Activated CD8-positive, alpha-beta memory T cell treated with anti-CD3 and anti-CD28 coated beads, Interleukin-2, amount 50 U/mL, for 4 hours (primary cell): ENCODE results near the gene TOGARAM2.

Experiments
- DNase-seq: peaks from one replicate; pipeline ENCODE4 v3.0.0-alpha.2; 2020

The TOGARAM2 gene

DNA sequence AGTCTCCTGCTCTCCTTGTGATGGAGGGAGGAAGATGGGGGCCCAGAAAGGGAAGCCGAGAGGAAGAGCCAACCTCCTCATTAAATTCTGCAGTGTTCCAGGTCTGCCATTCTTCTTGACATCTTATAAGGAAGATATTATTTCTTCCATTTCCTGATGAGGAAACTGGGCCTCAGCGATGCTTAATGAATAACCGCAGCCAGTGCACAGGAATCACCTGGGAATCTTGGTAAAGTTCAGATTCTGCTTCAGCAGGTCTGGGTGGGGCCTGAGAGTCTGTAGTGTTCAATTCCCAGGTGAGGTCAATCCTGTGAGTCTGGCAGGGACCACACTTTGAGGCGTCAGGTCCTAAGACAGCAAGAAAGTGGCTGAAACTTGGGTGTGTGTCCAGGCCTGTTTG lies 75.9 kb downstream of the TOGARAM2 start:
- DNase-seq = no peak

DNA sequence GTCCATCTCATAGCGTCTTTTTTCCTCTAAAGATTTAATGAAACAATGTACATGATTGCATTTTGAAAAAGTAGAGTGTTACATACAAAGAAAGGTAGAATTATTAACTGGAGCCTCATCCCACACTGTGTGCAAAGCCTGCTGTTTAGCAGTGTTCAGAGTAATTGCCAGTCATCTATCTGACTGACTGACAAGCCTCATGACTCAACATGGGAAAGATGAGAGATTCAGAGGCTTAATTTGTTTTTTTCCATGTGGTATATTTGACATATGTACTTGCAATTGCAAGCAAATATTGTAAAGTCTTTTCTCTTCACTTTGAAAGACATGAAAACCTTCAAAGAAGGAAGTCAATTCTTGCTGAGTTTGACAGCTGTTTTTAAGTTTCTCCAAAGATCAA lies 78.5 kb downstream of the TOGARAM2 start:
- no peak for DNase-seq

DNA sequence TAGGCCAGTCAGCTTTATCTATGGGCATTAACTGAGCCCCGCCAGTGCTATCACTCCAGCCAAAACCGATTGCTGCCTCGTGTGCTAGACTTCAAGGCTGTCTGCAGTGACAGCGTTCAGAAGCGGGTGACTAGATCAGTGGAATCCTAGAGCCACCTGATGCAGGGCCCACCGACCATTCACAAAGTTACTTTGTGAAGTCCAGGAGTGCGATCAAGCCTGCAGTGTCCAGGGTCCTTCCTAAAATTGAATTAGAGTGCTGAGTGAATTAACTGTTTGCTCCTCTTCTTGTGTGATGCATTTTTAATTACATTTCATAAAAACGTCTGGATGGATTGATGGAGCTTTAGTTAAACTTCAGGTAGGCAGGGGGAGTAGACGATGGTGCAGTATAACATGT lies 79.3 kb downstream of the TOGARAM2 start:
- DNase-seq = no peak

DNA sequence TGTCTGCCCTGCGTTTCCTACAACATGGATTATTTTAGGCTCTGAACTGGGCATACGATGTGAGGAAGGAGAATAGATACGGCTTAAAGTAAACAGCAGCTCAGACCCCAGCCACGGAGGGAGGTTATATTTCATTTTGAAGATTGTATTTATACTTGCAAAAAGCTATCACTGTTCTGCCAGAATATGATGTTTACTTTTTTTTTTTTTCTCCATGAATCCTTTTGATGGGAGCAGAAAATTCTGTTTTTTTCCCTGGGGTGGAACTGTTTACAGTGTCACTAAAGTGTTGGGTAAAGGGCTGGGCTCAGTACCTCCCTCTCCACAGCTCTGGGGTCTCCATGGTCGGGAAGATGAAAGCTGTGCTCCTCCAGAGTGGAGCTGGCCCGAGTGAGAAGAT lies 80.1 kb downstream of the TOGARAM2 start:
- DNase-seq = no peak

DNA sequence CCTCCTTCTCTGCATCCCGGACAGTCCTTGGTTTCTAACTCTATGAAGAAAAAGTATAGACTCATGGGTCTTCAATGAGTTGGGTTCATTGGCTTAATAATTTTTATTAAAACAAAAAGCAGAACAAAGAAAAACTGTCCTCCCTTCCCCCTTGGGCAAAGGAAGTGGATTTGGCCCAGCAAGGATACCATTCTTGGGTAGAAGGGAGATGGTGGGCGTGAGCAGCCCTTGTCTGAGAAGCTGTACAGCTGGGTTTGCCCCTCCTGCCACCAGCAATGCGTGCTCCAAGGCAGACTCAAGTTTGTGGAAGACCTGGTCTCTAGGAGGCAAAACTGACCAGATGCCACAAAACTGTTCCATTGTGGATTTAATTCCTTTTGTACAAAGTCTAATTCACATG lies 80.5 kb downstream of the TOGARAM2 start:
- DNase-seq = no peak

DNA sequence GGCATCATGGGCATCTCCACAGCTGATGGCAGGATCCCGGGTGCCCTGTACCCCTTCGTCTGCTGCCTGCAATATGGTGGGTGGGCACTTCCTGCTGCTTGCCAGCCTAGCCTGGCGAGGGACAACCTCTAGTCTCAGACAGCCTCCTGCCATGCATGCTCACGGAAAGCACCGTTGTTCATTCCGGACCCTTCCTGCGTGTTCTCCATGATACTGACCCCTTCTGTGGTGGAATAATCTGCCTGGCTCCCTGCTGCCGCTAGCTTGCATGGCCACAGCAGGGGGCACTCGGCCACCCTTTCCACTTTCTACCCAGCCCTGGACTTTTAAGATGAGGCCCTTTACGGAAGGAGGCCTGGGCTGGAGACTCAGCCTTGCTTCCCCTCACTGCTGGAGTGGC lies 81.3 kb downstream of the TOGARAM2 start:
- DNase-seq = no peak

DNA sequence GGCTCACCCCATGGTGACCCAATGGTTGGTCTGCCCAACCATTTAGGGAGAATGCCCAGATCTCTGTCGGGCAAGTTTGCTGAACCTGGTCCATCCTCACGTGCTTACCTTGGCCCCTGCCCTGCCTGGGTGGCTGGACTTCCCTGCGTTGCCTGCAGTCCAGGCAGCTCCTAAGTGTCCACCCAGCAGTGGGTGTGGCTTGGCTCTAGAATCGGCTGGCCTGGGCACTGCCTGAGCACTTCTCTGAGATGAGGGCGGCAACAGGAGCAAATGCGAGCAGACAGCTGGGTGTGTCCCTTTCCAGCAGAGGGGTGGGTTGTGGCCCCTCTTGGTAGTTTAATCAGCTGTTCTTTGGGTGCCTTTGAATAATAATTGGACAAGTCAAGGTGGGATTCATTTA lies 82.0 kb downstream of the TOGARAM2 start:
- DNase-seq = no peak

DNA sequence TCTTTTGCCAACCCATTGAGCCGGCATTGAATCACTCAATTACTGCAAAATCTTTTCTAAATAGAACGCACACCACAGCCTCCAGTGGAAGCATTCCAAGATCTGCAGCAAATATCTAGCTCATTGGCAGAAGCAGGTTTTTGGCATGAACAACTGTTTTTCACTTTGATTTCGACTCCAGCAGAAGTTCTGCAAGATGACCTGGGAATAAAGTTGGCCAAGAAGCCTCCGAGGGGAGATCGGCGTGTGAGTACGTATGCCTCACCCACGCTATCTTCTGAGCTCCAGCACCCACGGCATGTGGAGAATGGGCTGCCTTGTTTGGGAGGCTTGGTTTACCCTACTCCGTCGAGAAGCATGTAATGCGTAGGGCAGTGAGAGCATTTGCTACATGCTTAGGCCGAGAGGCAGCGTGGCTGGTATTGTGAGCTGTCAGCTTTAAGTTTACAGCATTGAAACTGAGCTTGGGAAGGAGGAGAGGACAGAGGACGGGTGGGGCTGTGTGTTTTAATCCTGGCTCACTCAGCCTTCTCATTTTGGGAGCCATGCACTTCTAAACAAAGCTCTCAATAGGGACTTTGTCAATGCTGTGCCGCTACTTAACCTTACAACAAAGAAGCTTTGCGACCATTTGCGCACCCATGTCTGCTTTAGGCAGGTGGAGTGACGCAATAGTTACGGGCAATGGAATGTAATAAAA lies 82.7 kb downstream of the TOGARAM2 start:
- DNase-seq = no peak

DNA sequence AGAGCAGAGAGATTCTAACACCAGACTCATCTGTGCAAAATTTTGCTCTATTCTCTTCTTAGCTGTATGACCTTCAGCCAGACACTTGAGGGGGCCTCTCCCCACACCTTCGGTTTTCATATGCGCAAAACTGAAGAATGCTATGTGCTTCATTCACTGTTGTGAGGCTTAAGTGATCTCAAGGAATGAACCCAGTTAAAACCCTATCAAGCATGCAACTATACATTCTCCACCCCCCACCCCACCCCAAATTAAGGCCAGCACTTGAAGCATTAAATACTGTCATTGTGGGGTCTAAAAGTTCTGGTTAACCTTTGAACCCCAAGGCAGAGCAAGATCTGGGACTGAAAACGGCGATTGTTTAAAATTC lies 83.2 kb downstream of the TOGARAM2 start:
- no peak for DNase-seq

DNA sequence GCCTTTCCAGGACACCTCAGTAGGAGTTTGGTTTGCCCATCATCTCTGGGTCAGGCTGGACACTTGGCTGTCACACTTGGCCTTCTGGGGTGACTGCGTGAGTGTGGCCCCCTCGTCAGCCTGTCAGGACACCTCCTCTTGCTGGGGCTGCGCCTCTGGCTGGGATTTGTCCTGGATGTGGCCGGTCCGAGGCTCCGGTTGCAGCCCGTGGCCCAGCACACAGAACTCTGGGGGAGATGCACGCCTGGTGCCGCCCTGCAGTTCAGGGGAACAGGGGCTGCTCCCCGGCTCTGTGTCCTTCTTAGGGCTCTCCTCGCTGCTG lies 83.6 kb downstream of the TOGARAM2 start:
- DNase-seq = no peak

DNA sequence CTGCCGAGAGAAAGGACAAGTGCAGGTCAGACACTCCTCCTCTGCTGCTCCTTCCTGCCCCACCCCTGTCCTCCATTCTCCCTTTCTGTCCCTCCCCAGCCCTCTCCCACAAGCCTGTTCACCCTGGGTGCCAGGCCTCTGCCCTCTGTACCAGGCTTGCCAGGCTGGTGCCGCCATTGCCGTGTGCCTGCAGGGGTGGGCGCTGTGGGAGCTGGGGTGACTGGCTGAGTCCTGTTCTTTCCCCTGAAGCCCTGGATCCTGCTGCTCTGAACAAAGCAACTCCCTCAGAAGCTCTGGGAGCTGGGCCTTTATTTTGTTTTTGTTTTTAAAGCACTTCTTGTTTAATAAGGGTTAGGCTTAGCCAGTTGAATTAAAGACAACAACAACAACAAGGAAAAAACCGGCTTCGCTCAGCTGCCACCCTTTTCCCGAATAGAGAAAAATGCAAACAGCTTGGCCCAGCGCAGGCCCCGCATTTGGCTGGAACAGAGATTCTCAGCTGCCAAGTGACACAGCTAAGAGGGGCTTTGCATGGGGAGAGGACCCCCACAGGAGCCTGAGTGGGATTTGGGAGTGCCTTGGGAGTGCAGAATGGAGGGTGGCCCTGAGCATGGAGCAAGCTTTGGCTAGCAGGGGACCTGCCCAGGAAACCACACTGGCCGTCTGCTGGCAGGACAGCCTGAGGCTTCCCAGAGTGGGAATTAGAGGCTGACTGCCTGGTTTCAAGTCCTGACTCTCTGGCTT lies 84.1 kb downstream of the TOGARAM2 start:
- DNase-seq = no peak

DNA sequence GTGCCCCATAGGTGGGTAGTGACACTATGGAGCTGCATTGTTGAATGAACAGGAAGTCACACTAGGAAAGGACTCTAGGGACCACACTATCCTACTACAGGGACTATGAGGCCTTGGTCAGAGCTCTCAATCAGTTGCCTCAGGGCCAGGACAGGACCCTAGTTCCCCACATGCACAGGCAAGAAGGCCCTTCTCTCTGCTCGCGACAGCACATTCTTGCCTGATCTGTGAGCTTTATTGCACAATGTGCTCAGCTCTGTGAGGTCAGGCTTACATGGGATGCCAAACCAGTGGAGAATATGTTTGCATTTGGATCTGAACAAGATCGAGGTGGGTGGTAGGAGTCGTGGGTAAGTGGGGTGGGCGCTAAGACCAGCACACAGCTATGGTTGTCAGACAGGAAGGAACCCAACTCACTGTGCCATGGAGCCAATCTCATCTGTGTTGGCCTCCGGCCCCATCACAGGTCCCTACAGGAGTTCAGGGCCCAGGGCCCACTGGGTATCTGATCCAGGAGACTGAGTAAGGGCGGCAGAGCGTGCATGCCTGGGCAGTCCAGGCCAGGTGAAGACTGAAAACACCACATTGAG lies 85.3 kb downstream of the TOGARAM2 start:
- no peak for DNase-seq

DNA sequence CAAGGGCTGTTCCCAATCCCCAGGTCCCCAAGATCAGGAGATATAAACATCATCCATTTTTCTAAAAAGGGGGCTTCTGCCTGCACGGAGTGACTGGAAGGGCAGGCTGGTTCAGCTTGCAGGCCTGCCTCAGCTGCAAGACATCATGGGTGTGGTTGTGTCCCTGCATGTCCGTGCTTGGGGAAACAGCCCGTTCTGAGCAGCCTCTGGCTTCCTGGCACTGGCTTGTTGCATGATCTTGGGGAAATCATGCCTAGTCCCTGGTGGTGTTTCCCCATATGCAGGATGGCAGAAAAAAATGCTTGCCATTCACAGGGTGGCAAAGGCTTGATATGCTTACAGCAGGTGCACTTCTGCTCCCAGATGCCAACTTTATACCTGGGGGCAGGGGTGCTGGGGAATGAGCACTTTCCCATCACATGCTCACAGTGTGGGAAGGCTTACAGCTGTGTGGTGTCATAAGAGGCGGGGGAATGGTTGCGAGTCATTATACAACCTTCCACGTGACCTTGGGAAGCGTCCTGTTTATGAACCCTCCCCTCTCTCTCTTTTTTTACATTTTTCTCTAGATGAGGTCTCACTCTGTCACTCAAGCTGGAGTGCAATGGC lies 86.0 kb downstream of the TOGARAM2 start:
- no peak for DNase-seq

DNA sequence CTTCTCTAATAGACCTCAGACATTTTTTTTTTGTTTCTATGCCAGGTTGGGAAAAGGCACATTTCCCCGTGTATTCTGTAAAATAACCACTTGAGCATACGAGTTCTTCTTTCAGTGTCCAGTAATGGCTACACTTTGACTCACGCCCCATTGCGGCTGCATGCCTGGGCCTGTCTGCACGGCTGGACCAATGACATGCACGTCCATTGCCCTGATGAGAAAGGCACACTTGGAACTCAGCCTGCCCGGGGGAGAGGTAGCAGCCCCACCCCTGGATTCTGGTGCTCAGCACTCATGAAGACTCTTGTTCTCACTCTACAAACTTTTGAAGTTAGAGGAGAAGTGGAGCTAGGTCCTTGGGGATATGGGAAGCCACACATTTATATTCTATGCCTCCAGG lies 87.4 kb downstream of the TOGARAM2 start:
- no peak for DNase-seq

DNA sequence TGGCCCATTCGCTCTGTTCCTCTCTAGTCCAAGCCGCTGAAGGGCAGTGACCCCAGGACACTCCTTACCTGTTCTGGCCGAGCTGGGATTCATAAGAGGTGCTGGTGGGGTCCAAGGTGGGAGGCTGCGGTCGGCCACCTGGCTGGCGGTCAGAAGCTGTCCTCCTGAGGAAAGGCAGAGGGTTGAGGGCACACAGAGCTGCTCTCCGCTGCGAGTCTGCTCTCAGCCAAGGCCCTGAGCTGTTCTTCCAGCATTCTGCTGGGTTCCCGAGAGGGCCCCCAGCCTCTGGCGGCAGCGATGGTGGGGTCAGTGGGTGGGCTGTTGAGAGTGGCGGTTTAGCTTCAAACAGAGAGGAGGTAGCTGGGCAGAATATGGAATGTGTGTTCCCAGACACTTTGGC lies 89.4 kb downstream of the TOGARAM2 start:
- no peak for DNase-seq

DNA sequence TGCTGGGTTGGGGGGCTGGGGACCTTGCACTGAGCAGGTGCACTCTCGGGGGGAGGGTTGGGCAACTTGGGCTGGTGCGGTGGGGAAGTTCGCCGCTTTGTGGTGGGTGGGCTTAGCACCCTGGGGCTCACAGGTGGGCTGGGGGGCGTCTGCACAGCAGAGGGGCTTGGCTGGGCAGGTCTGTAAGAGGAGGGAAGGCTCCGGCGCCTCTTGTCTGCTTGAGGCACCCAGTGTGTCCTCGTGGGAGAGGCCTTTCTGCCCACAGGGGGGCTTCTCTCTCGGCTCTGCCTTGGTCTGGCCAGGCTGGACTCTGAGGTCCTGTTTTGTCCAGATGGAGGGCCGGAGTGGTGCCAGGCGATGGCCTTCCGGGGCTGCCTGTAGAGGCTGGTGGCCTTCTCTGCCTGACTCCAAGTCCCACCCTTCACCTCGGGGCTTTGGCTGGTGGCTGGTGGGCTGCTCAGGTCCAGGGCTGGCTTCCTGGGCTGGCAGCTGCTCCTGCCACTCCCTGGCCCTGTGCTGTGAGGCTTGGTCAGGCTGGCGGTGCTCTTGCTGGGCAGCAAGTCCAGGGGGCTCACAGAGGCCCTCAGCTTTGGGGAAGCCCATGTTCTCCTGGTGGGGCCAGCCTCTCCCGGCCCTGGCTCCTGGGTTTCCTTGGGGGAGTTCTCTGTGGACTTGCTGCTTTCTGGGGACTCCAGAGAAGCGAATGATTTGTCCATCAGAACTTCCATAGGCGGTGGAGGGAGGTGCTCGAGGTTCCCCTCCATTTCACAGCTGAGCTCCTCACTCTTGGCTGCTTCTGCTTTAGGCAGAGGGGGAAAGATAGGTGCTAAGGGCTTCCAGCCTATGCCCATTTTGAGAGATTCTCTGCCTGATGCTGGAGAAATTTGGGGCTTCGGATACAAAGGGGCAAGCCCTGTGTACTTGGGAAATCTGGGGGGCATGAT lies 90.2 kb downstream of the TOGARAM2 start:
- DNase-seq = no peak

DNA sequence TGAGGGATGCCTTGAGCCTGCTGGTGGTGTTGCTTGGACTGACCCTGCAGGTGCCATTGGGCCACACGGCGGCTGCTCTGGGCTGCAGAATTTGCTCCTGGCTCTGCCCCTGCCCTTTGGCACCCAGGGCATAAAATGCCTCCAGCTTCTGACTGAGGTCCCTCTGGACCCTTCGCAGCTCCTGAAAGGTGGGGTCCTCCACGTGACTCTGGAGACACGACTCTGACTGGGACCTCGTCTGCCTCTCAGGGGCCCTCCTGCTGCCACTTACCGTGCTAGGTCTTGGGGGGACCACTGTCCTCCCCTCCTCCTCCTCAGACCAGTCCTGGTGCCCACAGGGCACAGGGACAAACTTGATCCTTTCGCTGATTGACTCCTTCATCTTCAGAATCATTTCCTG lies 91.2 kb downstream of the TOGARAM2 start:
- DNase-seq = no peak

DNA sequence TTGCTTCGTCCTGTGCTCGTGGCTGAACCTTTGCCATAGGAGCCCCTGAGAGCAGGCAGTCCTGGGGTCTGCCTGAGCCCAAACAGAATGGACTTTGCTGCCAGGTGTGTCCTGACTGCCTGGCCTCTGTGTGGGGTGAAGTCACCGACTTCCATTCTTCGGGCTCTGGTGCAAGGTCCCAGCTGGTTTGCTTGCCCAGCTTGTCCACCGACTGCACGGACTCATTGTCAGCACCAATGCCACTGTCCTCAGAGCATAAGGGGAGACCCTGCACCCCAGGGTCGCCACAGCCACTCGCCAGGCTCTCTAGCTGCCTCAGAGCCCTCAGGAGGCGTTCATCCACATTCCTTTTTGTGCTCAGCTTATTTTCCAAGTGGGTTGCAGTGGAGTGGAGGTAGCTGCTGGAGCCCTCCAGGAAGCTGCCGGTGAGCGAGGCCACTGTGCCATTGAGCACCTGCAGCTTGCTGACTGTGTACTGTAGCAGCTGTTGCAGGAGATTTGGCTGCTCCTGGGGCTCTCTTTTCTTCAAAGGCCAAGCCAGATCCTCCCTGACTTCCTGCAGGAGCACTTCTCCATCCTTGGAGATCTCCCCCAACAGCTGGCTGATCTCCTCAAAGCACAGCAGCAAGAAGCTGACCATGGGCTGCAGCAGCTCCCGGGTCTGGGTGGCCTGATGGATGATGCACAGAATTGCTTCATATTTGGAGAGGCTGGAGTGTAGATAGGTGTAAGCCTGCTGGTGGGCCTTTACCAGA lies 92.0 kb downstream of the TOGARAM2 start:
- no peak for DNase-seq

DNA sequence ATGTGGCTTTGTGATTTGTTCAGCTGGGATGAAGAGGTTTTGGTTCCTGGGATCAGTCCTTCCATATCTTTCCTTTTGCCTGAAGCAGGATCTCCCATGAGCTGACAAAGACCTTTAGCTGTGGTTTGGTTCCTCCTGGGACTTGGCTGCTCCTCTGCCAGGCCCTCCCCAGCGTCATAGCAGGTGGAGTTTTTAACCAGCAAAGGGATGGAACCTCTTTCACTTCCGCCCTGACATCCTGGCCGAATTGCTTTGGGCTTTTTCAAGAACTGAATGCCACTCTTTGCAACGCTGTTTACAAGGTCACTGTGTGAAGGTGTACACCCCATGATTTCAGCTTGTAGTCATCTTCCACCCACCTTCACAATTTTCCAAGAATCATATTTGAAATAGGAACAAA lies 92.8 kb downstream of the TOGARAM2 start:
- no peak for DNase-seq

DNA sequence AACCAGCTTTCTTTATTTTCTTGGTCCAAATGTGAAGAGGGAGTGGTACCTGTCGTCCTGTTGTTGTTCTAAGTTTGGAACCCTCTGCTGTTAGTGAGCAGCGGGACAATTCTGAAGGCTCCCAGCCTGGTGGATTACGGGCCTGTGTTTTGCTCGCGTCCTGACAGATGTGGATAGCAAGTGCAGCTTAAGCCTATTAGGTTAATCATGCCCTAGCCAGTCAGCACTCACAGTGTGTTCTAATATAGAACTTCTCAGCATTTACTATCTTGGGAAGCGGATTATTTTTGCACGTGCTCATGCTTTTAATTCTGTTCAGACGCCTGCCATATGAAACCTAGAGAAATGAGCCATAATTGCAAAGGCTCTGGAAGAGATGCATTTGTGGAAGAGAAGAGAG lies 93.3 kb downstream of the TOGARAM2 start, which contains the start of gene PCARE:
PCARE (minus strand) TSS at position 113 of the 400 bp plus-strand sequence. CDS start 262 bp downstream, outside the sequence.
- DNase-seq = no peak

DNA sequence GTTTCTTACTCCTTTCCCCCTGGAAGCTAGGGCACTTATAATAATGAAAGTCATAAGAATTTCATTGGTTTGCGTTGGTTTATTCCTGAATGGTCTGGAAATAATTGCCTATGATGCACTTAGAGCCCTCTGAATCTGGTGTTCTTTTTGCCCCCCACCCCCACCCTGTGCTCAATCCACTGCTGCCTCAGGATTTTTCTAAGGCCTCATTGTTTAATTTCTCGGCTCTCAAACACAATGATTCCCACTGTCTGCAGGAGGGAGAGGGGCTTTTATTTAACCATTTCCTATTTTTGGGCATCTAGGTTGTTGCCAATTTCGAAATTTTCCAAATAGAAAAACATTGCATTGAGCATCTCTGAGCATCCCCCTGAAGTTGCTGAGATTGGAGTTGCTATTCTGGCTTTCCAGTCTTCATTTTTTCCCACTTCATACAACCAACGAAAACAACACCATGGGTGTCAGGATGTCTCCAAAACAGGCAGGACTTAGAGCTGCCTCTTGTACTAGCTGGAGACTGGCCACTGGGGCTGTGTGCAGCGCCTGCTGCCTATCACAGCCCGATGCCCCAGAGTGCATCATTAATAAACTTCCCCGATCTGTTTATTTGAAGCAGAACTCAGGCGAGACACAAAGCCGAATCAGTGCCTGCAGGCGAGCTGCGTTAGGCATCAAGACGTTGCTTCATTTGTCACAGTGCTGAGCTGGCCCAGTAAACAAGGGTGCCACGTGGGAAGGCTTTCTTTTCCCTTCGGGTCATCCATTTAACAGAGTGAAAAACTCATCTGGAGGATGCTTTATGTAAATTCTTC lies 95.0 kb downstream of the TOGARAM2 start:
- no peak for DNase-seq
